GM23248 (cell line): Measurements from ENCODE around the gene CFAP299.

Experiments used
- EZH2 ChIP-seq: fragments of 200-600 bp; sonication (generic); IDR thresholded peaks from 2 replicates; pipeline ENCODE4 v1.6.1; 2018; ENCODE audit warnings: antibody characterized with exemption, mild to moderate bottlenecking; ENCODE audit not compliant: insufficient read depth, poor library complexity, severe bottlenecking
- EZH2phosphoT487 ChIP-seq: fragments of 200-600 bp; sonication (generic); IDR thresholded peaks from 2 replicates; pipeline ENCODE4 v1.6.1; 2018; ENCODE audit warnings: antibody characterized with exemption, moderate library complexity, mild to moderate bottlenecking, low read depth; ENCODE audit not compliant: insufficient read depth

GRCh38 chr4:80781431-80781830 is 445.9 kb downstream of the CFAP299 start:
- no peak for TF ChIP-seq EZH2
- TF ChIP-seq EZH2phosphoT487 = no peak
